ENCODE results near the gene LRSAM1. TPM values are rescaled to one million over a fixed set of nuclear protein-coding genes. Genes with fewer than 3 reads are reported as not detected.

Gene LRSAM1
- total and polyA plus RNA-seq, 9 of the 15 experiments (the other 6 are each of a cell fraction or from before 2014, with no cell fraction given) = 0.07 to 16.2 (median 4.7) TPM

DNA sequence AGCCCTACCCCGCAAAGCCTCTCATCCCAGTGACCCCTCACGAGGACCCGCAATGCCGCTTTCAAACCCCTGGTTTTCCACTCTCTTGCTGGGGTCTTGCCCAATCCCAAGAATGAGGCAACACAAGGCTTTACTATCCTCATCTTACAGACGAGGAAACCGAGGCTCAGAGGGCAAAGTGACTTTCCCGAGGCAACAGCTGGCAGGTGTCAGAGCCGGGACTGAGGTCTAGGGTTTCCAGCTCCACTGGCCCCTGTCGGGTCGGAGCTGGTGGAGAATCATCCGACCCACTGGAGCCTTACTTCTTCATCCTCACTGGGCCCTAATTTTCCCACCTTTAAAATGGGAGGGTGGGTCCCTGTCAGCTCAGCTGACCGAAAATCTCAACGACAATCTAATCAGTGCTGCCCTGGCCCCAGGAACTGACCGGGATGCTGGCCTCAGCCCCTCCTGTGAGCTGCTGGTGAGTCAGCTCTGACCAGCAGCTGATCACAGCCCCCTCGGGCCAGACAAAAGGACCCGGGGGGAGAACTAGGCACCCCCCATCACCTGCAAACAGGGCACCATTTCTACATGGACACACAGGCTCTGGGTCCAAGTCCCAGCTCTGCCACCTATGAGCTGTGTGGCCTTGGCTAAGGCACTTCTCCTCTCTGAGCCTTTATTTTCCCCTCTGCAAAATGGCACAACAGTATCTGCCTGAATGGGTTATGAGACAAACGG is 88.1 kb downstream of the LRSAM1 start (continued):
- TF ChIP-seq, protein P1, sequence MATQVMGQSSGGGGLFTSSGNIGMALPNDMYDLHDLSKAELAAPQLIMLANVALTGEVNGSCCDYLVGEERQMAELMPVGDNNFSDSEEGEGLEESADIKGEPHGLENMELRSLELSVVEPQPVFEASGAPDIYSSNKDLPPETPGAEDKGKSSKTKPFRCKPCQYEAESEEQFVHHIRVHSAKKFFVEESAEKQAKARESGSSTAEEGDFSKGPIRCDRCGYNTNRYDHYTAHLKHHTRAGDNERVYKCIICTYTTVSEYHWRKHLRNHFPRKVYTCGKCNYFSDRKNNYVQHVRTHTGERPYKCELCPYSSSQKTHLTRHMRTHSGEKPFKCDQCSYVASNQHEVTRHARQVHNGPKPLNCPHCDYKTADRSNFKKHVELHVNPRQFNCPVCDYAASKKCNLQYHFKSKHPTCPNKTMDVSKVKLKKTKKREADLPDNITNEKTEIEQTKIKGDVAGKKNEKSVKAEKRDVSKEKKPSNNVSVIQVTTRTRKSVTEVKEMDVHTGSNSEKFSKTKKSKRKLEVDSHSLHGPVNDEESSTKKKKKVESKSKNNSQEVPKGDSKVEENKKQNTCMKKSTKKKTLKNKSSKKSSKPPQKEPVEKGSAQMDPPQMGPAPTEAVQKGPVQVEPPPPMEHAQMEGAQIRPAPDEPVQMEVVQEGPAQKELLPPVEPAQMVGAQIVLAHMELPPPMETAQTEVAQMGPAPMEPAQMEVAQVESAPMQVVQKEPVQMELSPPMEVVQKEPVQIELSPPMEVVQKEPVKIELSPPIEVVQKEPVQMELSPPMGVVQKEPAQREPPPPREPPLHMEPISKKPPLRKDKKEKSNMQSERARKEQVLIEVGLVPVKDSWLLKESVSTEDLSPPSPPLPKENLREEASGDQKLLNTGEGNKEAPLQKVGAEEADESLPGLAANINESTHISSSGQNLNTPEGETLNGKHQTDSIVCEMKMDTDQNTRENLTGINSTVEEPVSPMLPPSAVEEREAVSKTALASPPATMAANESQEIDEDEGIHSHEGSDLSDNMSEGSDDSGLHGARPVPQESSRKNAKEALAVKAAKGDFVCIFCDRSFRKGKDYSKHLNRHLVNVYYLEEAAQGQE (IDR thresholded peaks at IDR 0.05; ENCODE audit: borderline replicate concordance) = 0 out of 2 replicates have a peak, but pooled peaks have one; percentile 18
- TF ChIP-seq, protein P1 (CRISPR knock-in tag; IDR thresholded peaks at IDR 0.05; ENCODE audit: low read depth) = no peak
- no peak for TF ChIP-seq EWSR1 (IDR thresholded peaks at IDR 0.05; ENCODE audit: borderline replicate concordance, low read depth, partially characterized antibody)
- peak; percentile 57; the same call in 1 of the 2 replicates for TF ChIP-seq ESRRA (IDR thresholded peaks at IDR 0.05; ENCODE audit: borderline replicate concordance, low read depth)
- no peak for TF ChIP-seq ZNF3 (CRISPR knock-in tag; IDR thresholded peaks at IDR 0.05)
- TF ChIP-seq, protein P2, sequence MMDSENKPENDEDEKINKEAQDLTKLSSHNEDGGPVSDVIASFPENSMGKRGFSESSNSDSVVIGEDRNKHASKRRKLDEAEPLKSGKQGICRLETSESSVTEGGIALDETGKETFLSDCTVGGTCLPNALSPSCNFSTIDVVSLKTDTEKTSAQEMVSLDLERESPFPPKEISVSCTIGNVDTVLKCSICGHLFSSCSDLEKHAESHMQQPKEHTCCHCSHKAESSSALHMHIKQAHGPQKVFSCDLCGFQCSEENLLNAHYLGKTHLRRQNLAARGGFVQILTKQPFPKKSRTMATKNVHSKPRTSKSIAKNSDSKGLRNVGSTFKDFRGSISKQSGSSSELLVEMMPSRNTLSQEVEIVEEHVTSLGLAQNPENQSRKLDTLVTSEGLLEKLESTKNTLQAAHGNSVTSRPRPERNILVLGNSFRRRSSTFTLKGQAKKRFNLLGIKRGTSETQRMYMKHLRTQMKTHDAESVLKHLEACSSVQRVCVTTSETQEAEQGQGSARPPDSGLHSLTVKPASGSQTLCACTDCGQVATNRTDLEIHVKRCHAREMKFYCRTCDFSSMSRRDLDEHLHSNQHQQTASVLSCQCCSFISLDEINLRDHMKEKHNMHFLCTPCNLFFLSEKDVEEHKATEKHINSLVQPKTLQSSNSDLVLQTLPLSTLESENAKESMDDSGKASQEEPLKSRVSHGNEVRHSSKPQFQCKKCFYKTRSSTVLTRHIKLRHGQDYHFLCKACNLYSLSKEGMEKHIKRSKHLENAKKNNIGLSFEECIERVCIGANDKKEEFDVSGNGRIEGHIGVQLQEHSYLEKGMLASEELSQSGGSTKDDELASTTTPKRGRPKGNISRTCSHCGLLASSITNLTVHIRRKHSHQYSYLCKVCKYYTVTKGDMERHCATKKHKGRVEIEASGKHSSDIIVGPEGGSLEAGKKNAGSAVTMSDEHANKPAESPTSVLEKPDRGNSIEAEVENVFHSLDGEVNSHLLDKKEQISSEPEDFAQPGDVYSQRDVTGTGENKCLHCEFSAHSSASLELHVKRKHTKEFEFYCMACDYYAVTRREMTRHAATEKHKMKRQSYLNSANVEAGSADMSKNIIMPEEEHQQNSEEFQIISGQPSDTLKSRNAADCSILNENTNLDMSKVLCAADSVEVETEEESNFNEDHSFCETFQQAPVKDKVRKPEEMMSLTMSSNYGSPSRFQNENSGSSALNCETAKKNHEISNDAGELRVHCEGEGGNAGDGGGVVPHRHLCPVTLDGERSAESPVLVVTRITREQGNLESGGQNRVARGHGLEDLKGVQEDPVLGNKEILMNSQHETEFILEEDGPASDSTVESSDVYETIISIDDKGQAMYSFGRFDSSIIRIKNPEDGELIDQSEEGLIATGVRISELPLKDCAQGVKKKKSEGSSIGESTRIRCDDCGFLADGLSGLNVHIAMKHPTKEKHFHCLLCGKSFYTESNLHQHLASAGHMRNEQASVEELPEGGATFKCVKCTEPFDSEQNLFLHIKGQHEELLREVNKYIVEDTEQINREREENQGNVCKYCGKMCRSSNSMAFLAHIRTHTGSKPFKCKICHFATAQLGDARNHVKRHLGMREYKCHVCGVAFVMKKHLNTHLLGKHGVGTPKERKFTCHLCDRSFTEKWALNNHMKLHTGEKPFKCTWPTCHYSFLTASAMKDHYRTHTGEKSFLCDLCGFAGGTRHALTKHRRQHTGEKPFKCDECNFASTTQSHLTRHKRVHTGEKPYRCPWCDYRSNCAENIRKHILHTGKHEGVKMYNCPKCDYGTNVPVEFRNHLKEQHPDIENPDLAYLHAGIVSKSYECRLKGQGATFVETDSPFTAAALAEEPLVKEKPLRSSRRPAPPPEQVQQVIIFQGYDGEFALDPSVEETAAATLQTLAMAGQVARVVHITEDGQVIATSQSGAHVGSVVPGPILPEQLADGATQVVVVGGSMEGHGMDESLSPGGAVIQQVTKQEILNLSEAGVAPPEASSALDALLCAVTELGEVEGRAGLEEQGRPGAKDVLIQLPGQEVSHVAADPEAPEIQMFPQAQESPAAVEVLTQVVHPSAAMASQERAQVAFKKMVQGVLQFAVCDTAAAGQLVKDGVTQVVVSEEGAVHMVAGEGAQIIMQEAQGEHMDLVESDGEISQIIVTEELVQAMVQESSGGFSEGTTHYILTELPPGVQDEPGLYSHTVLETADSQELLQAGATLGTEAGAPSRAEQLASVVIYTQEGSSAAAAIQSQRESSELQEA (IDR thresholded peaks at IDR 0.05; ENCODE audit: low read depth) = no peak
- no peak for TF ChIP-seq KLF1 (tag; IDR thresholded peaks at IDR 0.05)
- TF ChIP-seq, protein P3, sequence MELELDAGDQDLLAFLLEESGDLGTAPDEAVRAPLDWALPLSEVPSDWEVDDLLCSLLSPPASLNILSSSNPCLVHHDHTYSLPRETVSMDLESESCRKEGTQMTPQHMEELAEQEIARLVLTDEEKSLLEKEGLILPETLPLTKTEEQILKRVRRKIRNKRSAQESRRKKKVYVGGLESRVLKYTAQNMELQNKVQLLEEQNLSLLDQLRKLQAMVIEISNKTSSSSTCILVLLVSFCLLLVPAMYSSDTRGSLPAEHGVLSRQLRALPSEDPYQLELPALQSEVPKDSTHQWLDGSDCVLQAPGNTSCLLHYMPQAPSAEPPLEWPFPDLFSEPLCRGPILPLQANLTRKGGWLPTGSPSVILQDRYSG (tag; conservative IDR thresholded peaks at IDR 0.05; ENCODE audit: low read depth) = no peak
- no peak; the same call in 1 of the 2 replicates for TF ChIP-seq ZNF584 (CRISPR knock-in tag; IDR thresholded peaks at IDR 0.05; ENCODE audit: low read depth)

Measured in K562 (cell line).